ENCODE measurements around the gene PIP5K1B.

The PIP5K1B gene, protein sequence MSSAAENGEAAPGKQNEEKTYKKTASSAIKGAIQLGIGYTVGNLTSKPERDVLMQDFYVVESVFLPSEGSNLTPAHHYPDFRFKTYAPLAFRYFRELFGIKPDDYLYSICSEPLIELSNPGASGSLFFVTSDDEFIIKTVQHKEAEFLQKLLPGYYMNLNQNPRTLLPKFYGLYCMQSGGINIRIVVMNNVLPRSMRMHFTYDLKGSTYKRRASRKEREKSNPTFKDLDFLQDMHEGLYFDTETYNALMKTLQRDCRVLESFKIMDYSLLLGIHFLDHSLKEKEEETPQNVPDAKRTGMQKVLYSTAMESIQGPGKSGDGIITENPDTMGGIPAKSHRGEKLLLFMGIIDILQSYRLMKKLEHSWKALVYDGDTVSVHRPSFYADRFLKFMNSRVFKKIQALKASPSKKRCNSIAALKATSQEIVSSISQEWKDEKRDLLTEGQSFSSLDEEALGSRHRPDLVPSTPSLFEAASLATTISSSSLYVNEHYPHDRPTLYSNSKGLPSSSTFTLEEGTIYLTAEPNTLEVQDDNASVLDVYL

GRCh38 chr9:68704814-68705530 is at the start of gene PIP5K1B:
Gene PIP5K1B, plus strand, starts transcription at chr9:68705240. Its CDS starts 117,375 bp downstream, at chr9:68822615.
- peak; percentile 32 for DNase-seq (ENCODE audit: low read depth)
- TF ChIP-seq, protein P1, sequence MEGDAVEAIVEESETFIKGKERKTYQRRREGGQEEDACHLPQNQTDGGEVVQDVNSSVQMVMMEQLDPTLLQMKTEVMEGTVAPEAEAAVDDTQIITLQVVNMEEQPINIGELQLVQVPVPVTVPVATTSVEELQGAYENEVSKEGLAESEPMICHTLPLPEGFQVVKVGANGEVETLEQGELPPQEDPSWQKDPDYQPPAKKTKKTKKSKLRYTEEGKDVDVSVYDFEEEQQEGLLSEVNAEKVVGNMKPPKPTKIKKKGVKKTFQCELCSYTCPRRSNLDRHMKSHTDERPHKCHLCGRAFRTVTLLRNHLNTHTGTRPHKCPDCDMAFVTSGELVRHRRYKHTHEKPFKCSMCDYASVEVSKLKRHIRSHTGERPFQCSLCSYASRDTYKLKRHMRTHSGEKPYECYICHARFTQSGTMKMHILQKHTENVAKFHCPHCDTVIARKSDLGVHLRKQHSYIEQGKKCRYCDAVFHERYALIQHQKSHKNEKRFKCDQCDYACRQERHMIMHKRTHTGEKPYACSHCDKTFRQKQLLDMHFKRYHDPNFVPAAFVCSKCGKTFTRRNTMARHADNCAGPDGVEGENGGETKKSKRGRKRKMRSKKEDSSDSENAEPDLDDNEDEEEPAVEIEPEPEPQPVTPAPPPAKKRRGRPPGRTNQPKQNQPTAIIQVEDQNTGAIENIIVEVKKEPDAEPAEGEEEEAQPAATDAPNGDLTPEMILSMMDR (conservative IDR thresholded peaks at IDR 0.05; ENCODE audit: control insufficient read depth, insufficient read depth, low read depth, low read length) = no peak
- H3K4me3 ChIP-seq (ENCODE audit: control insufficient read depth, low read depth, low read length) = peak within 1 kb of the TSS; percentile 20

DNA sequence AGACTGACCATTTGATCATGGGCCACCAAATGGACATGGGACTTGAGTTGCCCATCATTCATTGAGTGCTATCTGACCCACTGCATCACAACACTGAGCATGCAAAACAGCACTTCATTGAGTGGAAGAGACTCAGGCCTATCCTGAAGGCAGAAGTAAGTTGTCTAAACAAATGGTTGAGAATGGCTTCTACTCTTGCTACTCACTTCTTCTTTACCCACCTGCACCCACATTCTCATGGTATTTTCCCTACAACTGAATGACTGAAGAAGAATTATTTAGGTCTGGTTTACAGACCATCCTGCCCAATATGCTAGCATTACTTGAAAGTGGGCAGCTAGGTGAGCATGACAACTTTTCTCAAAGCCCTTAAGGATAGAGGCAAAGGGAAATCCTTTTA is 41.0 kb upstream of the PIP5K1B start:
- DNase-seq (ENCODE audit: low read depth) = no peak
- no peak overlapping the region for H3K4me3 ChIP-seq (ENCODE audit: control insufficient read depth, low read depth, low read length)
- TF ChIP-seq, protein P1 (conservative IDR thresholded peaks at IDR 0.05; ENCODE audit: control insufficient read depth, insufficient read depth, low read depth, low read length) = no peak

- H3K4me3 ChIP-seq (ENCODE audit: control insufficient read depth, low read depth, low read length) = no peak overlapping the region
- TF ChIP-seq, protein P1 (conservative IDR thresholded peaks at IDR 0.05; ENCODE audit: control insufficient read depth, insufficient read depth, low read depth, low read length) = no peak
- DNase-seq (ENCODE audit: low read depth) = no peak
Measured at GRCh38 chr9:68668127-68668526, 36.9 kb upstream of the PIP5K1B start.

GRCh38 chr9:68669218-68669617 is 35.8 kb upstream of the PIP5K1B start:
- TF ChIP-seq, protein P1 (conservative IDR thresholded peaks at IDR 0.05; ENCODE audit: control insufficient read depth, insufficient read depth, low read depth, low read length) = no peak
- H3K4me3 ChIP-seq (ENCODE audit: control insufficient read depth, low read depth, low read length) = no peak overlapping the region
- DNase-seq (ENCODE audit: low read depth) = no peak

DNA sequence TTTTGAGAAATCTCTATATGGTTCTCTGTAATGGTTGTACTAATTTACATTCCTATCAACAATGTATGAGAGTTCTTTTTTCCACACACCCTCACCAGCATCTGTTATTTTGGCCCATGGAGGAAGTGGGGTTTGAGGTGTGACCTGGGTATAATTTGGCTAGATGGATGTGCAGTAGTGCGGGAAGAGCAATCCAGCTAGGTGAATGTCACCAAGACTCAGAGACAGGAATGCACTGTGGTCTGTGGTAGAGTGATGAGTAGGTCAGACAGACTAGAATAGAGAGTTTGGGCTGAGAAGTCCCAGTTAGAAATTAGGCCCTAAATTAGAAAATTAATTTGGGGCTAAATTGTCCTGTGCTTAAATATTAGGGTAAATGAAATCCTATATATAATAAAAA is 32.8 kb upstream of the PIP5K1B start:
- TF ChIP-seq, protein P1 (conservative IDR thresholded peaks at IDR 0.05; ENCODE audit: control insufficient read depth, insufficient read depth, low read depth, low read length) = no peak
- no peak for DNase-seq (ENCODE audit: low read depth)
- no peak overlapping the region for H3K4me3 ChIP-seq (ENCODE audit: control insufficient read depth, low read depth, low read length)

GRCh38 chr9:68672625-68673024 is 32.4 kb upstream of the PIP5K1B start:
- H3K4me3 ChIP-seq (ENCODE audit: control insufficient read depth, low read depth, low read length) = no peak overlapping the region
- DNase-seq (ENCODE audit: low read depth) = no peak
- TF ChIP-seq, protein P1 (conservative IDR thresholded peaks at IDR 0.05; ENCODE audit: control insufficient read depth, insufficient read depth, low read depth, low read length) = no peak

Measured in fibroblast of mammary gland (primary cell).